HG03469 (cell line): ENCODE measurements around the gene FAM135A.
"Not testable (repeated sequence)": the region's sequence is repeated elsewhere in the genome, so short reads cannot be mapped to it uniquely, and the experiment has no call there.

Source experiments
- ATAC-seq: cut with Tn5 transposase; IDR thresholded peaks from one replicate; pipeline ENCODE4 v1.9.1; 2021; ENCODE audit warnings: mild to moderate bottlenecking, moderate library complexity, moderate number of reproducible peaks; ENCODE audit not compliant: unreplicated experiment

FAM135A gene

DNA sequence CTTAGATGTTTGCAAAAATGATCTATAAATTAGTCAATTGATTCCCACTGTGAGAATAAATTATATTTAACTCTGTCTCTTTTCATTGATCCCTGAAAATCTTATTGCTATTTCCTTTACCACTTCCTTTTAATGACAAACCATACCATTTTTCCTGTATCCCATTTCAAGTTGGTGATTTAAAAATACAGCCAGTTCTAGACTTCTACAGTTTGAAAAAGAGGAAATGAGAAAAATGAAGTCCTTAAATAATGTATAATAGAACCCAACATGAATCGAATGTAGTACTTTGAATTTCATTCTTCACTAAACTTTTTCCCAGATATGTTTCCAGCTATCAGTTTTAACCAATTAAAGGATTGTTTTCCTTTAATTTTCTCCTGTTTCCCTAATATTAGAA, 124.0 kb downstream of the FAM135A start:
- peak; percentile 38 for ATAC-seq

DNA sequence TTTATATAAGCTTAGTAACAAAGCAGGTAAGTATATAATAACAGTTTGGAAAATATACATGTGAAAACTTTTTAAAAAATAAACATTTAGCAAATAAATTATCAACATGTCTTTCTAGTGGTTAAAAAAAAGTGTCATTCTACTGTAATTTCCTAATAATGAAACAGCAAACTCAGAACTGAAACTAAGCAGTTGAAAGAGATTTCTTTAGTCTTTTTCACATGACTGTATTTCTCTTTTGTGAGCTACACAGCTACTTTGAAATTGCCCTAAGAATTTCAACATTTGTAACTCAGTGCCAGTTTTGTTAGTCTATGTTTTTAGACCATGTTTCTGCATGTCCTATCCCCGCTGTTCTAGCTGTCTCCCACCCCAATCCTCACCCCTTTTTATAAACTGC, 125.1 kb downstream of the FAM135A start:
- ATAC-seq, result peak; percentile 69

DNA sequence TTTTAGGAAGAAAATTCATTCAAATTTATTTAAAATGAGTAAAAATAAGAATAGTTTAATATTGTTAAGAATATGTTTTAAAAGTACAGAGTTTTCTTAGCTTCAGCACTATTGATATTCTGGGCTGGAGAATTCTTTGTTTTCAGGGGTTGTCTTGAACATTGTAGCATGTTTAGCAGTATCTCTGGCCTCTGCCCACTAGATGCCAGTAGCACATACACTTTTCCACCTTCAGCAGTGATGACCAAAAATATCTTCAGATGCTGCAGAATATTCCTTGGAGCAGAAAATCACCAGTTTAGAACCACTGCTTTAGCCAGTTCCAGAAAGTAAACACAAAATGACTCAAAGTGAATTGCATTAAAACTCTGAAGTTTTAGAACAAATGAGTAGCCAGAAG, 134.0 kb downstream of the FAM135A start:
- ATAC-seq, result no peak

DNA sequence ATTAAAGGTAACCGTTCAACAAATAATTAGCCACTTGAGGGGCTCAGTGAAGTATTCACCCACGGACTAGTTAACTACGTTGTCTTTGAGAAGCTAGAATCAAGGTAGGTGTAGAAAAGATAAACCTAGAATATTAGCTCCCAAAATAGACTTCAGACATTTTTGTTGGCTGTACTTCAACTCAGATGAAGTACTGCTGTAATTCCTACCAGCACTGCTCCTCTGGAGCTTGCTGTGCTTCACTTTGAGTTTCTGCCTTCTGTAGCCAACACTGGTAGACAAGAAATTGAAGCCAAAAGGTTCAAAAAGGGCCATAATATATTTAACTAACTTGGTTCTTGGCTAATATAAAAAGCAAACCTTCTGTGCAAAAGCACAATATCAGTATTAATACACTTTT, 134.6 kb downstream of the FAM135A start:
- ATAC-seq, result no peak

DNA sequence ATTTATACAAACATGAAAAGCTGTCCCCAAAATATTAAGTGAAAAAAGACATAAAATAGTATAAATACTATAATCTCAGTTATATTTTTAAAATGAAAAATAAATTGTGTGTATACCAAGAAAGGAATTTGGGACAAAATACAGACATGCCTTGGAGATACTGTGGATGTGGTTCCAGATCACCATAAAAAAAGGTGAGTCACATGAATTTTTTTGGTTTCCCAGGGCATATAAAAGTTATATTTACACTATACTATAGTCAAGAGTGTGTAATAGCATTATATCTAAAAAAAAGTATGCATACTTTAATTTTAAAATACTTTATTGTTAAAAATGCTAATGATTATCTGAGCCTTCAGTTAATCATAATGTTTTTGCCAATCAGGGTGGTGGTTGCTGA, 136.0 kb downstream of the FAM135A start:
- no peak for ATAC-seq

DNA sequence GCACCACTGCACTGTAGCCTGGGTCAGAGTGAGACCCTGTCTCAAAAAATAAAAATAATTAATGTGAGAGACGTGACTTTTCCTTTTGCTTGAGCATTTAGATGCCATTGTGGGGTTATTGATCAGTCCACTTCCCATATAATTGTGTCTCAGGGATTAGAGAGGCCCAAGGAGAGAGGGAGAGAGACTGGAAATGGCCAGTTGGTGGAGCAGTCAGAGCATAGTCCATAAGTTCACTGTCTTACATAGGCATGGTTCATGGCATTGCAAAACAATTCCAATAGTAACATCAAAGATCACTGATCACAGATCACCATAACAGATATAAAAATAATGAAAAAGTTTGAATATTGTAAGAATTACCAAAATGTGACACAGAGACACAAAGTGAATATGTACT, 138.3 kb downstream of the FAM135A start:
- no peak for ATAC-seq

DNA sequence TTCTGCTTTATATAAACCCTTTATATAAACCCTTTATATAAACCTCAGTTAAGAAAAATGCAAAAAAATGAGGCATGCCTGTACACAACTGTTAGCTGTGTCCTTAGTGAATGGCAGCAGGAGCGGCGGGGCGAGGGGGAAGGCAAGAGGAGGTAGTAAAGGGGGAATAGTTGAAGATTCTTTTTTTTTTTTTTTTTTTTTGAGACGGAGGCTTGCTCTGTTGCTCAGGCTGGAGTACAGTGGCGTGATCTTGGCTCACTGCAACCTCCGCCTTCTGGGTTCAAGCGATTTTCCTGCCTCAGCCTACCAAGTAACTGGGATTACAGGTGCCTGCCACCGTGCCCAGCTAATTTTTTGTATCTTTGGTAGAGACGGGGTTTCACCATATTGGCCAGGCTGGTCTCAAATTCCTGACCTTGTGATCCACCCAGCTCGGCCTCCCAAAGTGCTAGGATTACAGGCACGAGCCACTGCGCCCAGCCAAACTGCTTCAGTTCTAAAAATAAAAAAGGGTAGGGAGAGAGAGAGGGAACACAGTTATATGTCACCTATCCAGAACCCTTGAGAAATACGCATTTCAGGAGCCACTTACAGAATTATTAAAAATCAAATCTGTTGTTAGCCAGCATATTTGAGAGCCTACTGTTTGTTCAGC, 139.1 kb downstream of the FAM135A start:
- not testable (repeated sequence) for ATAC-seq

DNA sequence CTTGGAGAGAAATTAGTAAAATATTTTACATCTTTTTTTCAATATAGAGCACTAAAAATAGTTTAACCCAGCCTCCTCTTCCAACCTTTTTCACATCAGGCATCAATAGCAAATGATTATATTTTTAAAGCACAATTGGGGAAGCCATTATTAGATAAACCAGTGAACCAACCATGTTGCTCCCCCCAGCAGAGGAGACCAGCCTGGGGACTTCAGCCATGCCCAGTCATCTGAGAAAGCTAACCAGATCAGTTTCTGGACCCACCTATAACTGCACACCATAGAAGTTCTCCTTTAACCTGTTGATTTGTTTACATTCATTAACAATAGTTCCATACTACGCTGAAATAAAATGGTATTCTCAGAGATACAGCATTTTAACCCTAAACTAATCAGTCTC, 139.7 kb downstream of the FAM135A start:
- ATAC-seq, result no peak

DNA sequence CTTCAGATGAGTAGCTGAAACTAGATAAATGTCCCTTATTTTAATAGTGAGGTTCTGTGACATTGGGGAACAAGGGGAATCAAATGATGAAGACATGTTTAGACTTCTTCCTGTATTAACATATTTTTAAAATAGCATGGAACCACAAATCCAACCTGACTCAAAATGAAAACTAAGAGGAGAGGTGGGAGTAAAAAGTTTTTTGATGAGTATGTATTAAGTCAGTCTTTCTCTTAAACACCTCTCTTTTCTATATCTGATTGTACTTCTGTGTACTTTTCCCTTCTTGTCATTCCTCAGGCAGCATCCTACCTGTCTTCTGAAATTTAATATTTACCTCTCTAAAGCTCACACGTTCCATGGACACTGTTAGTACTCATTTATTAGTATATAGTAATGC, 144.7 kb downstream of the FAM135A start:
- ATAC-seq, result no peak

GRCh38 chr6:70562401-70562800, 149.1 kb downstream of the FAM135A start:
- ATAC-seq, result not testable (repeated sequence)

DNA sequence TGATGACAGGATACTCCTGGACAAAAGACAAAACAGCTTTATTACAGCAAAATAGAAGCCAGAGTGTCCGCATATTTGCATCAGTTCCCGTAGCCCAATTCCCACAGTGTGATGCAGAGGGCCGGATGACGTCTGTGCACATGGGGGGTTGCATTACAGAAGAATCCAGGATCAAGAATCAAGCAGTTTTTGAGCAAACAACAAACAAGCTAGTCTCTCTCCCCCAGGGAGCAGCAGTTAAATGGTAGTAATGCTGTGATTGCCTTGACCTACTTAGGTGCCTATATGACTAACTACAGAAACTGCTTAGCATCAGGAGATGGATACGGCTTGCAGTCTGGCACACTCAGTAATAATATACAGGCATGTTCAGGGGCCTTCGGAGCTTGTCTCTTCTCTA, 150.2 kb downstream of the FAM135A start:
- no peak for ATAC-seq

- peak; percentile 97 for ATAC-seq
Measured at GRCh38 chr6:70566751-70567382, 153.6 kb downstream of the FAM135A start, which contains the start of gene SDHAF4. Gene SDHAF4, plus strand, starts transcription at chr6:70566930. Its CDS starts 11 bp downstream, at chr6:70566941.

DNA sequence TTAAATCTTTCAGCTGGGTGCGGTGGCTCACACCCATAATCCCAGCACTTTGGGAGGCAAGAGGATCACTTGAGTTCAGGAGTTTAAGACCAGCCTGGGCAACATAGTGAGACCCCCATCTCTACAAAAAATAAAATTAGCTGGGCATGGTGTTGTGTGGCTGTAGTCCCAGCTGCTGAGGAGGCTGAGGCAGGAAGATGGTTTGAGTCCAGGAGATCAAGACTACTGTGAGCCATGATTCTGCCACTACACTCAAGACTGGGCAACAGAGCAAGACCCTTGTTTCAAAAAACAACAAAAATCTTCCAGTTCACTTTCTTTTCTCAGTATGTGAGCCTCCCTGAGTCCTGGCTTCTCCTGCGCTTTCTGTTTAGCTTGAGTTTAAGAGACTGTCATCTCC, 161.3 kb downstream of the FAM135A start:
- no peak for ATAC-seq

DNA sequence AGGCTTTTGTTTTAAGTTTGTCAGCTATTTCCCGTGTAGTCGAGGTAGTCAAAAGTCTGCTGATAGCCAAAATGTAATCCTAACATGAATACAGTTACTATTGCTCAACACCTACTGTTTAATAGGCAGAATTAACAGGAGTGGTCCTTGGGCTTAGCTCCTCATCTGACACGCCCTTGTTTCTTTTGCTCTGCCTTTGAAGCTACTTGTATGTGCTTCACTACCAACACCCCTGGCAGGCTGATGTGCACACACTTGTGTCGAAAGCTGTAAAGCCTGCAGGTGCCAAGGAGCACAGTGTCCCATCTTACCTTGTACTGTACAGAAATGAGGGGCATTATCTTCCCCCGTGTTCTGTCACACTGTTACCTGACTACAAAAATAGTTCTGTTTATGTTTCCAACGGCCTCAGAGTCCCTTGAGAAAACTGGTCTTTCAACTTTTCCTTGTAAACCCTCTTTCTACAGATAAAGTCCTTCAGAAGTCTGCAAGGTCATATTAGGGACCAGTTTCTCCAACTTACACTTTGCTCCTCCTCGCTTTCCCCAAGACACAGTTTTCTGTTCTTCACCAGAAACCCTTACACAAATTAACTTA, 162.7 kb downstream of the FAM135A start:
- no peak for ATAC-seq

DNA sequence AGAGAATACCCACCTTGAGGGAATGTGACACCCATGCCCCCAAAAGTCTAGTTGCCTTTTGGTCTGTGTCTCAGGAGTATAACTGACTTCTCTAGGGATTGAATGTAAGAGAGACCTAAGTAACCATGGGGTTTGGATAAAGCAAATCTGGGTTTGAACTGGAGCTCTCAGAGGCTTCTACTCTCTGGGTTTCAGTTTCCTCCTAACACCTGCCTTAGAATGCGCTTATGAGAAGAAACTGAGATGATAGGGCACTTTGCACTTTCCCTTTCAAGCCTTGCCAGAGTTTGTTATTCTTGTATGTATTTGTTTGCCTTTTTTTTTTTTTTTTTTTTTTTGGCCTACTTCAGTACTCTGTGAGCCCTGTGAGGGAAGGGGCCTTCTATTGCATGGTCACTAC, 172.8 kb downstream of the FAM135A start:
- ATAC-seq, result peak; percentile 81

GRCh38 chr6:70590400-70590799, 177.1 kb downstream of the FAM135A start:
- ATAC-seq, result no peak

GRCh38 chr6:70592391-70593117, 179.2 kb downstream of the FAM135A start:
- ATAC-seq, result no peak

GRCh38 chr6:70593118-70593486, 179.8 kb downstream of the FAM135A start:
- ATAC-seq, result no peak

DNA sequence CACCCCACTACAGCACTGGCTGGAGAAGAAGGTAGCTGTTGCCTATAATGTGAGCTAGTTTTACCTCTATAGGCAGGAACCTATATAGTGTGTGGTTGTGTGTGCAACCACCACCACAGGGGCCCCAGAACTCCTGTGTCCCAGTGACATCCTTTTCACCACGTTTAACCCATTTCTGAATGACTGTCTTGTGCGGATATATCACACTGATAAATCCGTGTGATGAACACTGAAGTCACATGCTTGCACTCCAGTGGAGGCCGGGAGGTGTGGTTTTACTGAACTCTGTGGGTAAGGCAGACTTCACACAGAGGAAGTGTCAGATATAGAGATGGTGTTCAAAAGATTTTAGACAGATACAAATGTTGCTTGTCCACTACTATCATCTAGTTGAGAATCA, 185.9 kb downstream of the FAM135A start:
- no peak for ATAC-seq

GRCh38 chr6:70601014-70601413, 187.7 kb downstream of the FAM135A start:
- no peak for ATAC-seq

DNA sequence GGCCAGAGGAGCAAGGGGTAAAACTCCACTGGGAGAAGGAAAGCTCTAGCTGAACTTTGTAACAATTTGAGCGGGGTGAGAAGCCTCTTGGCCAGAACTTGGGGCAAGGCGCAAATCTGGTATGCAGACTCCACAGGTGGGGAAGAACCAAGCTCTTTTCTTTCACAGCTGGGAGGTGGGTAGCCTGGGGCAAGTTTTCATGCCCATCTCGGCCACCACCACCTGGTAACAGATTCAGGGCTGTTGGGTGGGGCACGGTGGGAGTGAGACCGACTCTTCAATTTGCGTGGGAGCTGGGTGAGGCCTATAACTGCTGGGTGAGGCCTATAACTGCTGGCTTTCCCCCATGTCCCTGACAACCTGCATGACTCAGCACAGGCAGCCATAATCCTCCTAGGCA, 190.9 kb downstream of the FAM135A start:
- no peak for ATAC-seq

GRCh38 chr6:70607371-70607770, 194.1 kb downstream of the FAM135A start:
- ATAC-seq, result not testable (repeated sequence)
